ENCODE measurements around the gene CORO1C. TPM values are rescaled to one million over a fixed set of nuclear protein-coding genes. Genes with fewer than 3 reads are reported as not detected.

CORO1C gene
- total and polyA plus RNA-seq, 9 of the 15 experiments (the other 6 are each of a cell fraction or from before 2014, with no cell fraction given), result 55.2 to 280 (median 150) TPM

GRCh38 chr12:108630481-108631207 is 100.7 kb downstream of the CORO1C start (continued):
- TF ChIP-seq MGA (IDR thresholded peaks at IDR 0.05), result peak; percentile 99
- no peak for TF ChIP-seq NR2C2 (CRISPR knock-in tag; IDR thresholded peaks at IDR 0.05)
- peak; percentile 12; the same call in 1 of the 2 replicates for TF ChIP-seq NR2C2 (tag; IDR thresholded peaks at IDR 0.05)
- TF ChIP-seq, protein P1, sequence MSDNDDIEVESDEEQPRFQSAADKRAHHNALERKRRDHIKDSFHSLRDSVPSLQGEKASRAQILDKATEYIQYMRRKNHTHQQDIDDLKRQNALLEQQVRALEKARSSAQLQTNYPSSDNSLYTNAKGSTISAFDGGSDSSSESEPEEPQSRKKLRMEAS (CRISPR knock-in tag; IDR thresholded peaks at IDR 0.05), result peak; percentile 87
- TF ChIP-seq DACH1 (IDR thresholded peaks at IDR 0.05; ENCODE audit: partially characterized antibody), result peak; percentile 12
- TF ChIP-seq ADNP (tag; IDR thresholded peaks at IDR 0.05), result peak; percentile 70; the same call in 1 of the 2 replicates
- TF ChIP-seq ZNF592 (IDR thresholded peaks at IDR 0.05), result peak; percentile 94
- TF ChIP-seq GTF2F1 (IDR thresholded peaks at IDR 0.05; ENCODE audit: low read depth, low read length), result no peak
- TF ChIP-seq CREB3 (tag; conservative IDR thresholded peaks at IDR 0.05; ENCODE audit: low read depth), result peak; percentile 52; the same call in 1 of the 2 replicates
